ENCODE measurements around the gene CMTM6.
"Not testable (repeated sequence)": the region's sequence is repeated elsewhere in the genome, so short reads cannot be mapped to it uniquely, and the experiment has no call there.

Gene CMTM6

DNA sequence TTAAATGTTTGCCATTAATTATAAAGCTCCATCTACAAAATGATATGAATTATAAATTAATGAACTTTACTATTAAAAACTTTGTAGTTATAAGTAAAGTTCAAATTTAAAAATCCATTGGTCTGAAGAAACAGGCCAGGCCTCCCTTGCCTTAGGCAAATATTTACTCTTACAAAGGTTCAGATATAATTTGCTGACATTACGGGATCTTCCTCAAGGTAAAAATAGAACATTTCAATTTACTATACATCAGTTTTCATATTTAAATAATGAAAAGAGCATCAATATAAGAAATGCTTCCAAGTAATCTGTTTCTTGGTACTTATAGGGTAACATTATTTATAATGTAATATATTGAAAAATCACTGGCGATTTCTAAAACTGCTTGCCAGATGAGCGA, 3.7 kb downstream of the CMTM6 start:
- no peak for DNase-seq

DNA sequence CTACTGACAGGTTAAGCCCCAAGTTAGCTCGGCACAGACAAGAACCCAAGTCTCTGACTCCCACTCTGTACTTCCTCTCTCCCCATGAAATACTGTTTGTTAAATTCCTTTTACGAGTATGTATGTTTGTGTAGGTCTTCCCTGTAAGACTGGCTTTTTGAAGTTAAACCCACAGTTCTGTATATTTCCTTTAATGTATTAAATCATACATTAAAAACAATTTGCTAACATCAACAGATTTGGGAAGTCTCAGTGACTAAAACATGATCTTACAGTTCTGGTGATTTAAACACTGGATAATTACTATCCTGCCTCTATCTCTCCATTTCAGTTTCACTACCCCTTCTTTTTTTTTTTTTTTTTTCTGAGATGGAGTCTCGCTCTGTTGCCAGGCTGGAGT, 4.4 kb downstream of the CMTM6 start:
- DNase-seq, result no peak

DNA sequence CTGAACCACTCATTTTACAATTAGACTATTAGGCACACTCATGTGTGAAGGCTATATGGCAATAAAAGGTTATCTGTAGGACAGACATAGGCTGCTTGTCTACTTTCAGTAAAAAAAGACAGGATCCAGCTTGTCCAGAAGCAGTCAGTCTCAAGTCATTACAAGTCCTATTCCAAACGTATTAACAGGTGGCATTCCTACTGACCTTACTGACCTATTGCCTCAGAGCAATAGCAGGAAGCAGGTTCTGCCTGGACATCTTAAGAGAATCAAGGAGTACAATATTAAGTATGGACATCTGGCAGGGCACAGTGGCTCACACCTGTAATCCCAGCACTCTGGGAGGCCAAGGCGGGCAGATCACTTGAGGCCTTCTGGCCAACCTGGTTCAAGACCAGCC, 7.0 kb downstream of the CMTM6 start:
- DNase-seq, result no peak

DNA sequence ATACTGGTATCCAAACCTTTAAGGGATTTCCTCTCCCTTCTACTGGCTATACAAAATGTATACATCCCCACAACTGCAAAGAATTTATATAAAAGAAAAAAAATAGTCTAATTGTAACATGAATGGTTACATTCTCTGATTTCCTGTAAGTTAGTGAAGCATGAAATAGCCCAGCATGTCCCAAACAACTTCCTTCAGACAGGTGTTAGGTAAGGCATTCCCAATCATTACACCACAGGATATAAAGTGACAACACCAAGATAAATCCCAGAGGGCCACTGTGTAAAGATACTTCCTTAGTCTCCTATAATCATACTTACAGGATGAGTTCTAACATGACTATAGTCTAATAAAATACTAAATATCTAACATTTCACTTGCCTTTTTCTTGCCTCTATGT, 7.6 kb downstream of the CMTM6 start:
- DNase-seq, result no peak

DNA sequence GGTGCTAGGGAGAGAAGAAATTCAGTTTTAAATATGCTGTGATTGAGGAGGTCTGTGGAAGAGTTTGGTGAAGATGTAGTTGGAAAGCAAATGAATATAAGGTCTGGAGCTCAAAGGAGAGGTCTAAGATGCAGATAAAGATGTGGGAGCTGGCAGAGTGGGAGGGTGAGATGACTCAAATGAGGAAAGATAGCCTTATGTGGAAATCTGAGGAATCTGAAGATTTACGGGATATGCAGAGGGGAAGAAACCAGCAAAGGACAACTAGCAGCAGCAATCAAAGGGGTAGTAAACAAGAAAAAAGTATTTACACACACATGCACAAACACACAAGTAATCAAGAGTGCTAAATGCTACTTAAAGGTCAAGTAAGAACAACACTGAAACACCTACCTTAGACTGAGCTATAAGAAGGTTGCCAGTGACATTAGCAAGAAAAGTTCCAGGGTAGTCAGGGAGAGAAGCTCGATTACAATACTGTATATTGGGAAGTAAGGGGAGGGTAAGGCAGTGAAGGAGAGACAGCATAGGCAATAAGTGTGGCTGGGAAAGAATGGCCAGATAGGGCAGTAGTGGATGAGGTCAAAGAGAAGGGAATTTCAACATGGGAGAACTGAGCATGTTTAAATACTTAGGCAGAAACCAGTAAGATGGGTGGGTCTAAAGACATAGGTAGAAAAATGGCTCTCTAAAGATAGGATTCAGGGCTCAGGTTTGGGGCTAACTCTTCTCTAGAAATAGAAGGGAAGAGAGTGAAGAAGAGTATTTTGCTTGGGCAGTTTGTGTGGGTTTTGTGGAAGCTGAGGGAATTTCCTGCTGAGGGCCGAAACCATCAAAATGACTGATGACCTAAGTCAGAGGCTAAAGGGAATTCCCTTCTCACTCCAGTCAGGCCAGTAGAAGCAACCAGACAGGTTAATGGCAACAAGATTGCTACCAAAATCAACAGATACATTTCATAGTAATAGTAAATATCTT, 8.9 kb downstream of the CMTM6 start:
- DNase-seq, result no peak

DNA sequence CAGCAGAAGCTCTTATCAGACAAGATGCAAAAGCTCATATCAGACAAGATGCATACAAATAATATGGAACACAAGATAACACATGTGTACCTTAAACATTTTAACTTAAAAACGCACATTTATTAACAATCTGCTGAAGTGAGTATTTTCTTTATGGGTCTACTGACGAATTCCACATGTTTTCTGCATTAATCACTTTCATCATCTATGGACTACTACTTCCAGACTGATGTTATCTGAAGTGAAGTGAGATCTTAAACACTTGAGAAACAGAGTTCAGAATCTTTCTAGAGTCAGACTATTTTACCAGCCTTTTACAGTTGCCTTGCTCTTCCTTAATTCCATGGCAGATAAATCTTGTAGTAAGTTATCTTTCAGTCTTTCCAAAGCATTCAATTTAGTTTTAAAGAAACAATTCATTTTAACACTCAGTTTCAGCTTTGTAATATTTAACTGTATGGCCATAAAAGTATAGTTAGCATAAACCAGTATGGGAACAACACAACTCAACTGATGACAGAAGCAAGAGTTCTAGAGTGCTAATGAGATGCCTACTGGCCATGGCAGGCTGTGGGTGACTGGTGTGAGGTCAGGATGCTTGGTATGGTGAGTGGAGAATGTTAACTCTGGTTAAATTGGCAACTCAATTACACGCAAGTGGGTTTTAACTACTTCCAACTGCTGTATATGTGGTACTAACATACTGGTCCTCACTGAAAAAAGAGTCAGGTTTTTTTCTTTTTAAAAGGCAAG, 9.8 kb downstream of the CMTM6 start:
- no peak for DNase-seq

DNA sequence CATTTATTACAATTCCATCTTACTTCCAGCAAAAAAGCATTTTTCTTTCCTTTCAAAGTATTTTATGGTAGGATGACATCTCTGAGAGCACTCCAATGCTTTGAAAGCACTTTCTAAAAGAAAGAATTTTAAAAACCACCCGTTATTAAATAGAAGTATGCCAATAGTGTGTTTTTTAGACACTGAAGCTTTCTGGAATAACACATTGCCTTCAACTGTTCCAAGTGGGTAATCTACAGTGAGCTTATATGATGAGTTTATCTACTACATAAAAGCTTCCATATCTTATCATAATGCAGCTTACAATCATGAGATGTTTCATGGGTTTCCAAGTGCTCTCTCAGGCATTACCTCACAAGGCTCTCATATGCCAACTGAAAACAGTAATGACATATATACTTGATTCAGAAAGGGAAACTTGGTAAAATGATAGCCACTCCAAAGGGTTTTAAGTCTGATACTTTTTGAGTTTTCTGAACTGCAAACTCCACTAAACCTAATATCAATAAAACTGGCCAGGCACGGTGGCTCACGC, 14.1 kb downstream of the CMTM6 start:
- no peak for DNase-seq

DNA sequence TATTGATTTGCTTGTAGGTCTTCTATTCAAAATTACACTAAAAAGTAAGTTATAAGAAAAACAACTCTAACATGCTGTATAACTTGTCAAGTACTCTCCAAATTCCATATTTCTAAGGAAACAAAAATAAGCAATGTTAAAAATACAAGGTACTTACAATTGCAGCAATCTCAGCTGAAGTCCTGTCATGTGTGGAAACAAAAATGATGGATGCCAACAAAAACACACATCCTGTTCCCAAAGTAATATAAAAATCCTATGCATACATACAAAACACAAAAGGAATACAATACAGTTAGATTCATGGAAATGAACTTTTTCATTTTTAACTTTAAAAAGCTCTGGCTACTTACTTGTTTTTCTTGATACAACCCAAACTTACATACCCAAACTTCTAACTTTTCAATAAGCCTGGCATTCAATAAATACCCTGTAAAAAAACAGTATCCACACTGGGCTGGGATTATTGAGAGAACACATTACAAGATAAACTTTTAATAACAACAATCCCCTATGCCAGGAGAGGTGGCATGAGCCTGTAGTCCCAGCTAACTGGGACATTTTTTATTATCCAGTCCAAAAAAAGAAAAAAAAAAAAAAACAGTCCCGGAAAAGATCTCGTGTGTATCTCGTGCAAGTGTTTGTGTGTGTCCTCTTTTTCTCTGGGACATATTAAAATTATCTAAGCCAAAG, 14.7 kb downstream of the CMTM6 start:
- no peak for DNase-seq

DNA sequence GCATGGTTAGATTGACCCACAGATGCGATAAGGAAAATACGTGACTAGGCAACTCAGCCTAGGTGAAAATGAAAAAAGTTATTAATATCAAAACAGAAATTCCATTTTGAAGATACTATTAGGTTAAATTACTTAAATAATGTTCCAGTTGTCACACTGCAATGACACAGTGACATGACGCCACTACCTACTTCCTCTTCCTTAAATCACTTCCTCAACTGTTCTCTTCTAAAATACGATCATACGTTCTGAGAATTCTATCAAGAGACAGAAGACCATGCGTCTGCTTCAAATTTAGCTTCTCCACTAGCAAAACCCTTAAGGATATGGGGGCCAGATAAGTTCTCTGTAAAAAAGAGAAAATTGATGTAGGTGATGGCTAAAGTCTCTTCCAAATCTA, 18.2 kb downstream of the CMTM6 start:
- DNase-seq, result no peak

DNA sequence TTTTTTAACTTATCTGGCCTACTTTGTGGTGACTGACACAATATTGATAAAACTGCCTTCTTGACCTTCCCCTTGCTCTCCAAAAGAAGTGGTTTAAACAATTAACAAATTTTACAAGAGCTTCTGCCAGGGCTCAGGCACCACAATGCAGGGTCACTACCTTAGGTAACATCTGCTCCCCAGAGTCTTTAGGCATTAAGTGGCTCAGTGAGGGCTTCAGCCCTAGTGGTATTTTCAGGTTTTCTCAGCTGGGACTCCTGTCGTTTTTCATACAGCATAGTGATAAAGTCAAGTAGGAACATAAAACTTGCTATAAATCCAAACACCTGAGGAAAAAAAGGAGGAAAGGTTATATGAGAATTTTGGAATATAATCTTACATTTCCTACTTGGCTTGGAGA, 18.9 kb downstream of the CMTM6 start:
- no peak for DNase-seq

DNA sequence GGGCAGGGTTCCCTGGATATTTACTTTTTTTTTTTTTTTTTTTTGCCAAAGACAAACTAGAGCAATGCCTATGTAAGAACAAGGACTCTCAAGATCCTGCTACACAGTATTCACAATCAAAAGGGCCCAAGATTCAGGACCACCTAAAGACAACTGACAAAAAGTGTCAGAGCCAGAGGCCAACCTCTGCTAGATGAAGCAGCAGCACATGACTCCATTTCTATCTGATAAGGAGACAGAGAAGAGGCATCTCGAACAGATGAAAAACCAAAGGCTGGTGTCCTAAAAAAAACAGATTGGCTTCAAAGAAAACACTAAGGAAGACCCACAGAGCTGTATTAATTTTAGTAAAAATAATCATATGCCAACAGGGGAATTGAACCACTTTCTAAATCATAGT, 20.0 kb downstream of the CMTM6 start:
- DNase-seq, result no peak

DNA sequence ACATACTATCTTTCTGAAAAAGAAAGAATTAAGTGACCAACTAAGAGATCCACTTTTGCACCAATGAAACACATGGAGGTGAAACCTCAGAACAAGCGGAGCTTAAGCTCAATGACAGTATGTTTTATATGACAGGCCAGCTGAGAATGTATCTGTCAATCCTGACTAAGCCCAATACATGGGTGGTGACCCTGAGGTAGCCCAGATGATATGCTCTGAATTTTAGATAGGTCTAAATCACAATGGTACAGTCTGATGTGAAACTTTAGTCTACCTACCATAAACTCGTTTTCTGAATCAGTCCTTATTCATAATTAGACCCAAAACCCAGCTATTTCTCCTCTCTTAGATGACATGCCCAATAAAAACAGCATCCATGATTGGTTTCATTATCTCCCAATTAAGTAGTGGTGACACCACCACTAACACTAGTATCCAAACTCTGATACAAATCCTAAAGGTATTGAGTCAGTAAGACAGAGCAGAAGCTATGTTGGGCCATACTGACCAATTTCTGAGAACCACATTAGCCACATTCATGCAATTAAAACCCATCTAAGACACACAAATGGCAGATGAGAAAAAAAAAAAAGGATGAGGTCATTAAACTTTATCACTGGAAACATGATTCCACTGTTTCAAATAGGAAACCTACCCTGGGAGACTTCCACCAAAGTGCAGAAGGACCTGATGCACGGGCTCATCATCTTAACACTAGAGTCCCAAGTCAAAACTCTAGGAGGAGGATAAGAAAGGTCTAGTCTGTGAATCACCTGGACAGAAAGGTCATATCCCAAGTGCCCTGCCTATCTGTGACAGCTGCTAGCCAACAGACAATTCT, 20.6 kb downstream of the CMTM6 start:
- no peak for DNase-seq

DNA sequence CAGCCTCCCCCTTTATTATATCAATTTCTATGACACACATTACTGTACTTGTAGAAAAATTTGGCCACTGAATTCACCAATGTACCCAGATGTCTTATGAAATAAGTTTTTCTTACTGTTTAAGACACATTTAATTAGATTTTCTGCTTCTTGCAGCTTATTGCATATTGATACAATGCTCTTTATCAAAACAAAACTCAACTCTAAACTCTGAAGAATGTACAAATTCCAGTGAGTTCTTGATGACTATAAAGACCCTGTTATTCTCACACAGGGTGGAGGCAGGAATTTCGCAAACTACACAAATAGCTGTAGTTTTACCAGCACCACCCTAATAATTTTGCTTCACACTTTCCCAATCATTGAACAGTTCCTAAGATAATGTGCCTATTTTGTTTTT, 22.0 kb downstream of the CMTM6 start:
- DNase-seq, result no peak

DNA sequence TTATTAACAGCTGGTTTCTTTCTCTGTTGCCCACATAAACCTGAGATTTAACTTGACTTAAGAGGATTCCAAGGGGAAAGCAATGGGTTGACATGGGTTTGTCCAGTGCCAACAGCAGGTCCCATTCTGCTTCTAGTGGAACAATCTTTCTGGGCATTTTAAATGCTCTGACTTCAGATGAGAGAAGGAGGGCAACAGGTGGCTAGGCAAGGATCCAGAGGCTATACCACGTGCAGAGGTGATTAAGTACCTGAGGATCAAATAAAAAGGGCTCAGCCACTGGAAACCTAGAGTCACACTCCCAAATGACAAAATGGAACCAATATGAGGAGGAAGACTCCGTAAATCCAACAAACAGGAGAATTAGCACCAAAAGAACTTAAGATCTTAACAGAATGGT, 28.5 kb downstream of the CMTM6 start:
- no peak for DNase-seq

DNA sequence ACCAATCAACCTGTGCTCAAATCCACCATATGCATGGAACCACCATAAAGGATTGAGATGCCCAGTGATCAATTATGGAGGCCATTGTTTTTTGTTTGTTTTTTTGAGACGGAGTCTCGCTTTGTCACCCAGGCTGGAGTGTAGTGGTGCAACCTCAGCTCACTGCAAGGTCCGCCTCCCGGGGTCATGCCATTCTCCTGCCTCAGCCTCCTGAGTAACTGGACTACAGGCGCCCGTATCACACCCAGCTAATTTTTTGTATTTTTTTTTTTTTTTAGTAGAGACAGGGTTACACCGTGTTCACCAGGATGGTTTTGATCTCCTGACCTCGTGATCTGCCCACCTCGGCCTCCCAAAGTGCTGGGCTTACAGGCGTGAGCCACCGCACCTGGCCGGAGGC, 30.5 kb downstream of the CMTM6 start:
- not testable (repeated sequence) for DNase-seq

DNA sequence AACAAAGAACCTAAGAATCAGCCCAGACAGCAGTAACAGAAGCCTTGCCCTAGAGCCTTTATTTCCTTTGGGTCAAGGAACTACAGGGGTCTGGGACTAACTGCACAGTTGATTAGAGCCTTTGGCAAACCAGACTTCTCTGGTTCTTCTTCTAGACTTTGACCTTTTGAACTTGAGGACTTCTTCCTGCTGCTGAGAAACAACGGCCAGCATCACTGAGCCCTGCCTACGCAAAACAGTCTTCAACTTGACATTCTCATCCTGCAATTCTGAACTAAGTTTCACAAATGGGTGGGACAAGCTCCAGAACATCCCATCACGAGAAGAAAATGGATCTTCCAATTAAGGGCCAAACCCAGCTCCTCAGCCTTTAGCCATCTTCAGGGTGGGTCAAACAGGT, 31.4 kb downstream of the CMTM6 start:
- no peak for DNase-seq

DNA sequence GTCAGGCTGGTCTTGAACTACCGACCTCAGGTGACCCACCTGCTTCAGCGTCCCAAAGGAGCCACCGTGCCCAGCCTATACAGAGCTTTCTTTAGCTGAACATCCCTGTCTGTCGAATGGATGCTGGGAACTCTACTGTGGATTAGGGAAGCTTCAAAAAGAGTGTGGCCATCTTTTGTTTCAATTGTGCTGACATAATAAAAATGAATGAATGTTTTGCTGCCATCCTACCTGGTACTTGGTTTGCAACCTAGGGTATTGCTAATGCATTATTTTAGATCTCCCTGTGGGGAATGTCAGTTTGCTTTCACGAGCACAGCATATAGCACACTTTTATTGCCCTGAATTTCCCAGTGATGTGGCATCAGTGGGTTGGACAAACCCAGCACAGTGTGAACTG, 32.3 kb downstream of the CMTM6 start:
- no peak for DNase-seq

DNA sequence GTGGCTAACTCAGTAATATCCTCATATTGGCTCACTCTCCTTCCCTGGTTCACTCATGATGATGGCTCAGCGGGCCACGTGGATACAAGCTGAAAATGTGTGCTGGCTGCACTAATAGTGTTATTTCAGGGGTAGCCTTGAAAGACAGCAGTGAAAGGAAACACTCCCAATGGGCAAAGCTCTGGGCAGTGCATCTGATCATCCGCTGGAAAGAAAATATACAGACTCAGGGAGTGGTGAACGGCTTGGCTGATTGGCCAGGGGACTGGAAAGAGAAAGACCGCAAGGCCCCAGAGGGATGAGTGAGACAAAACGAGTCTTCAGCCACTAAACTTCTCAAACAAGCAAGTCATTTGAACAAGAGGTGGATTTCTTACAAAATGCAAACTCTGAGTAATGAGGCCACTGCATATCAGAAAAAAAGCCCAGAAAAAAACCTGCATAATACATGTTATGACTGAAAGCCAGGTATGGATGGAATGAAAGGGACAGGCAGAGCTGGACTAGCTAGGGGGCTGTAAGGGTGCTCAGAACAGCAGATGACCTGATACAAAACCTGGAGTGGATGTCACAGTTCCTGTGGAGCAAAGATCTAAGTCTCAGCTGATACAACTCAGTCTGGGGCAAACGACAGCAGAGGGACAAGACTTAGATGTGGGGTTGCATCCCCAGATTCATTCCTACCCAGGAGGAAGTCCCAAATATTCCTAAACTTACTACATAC, 33.3 kb downstream of the CMTM6 start:
- DNase-seq, result no peak

DNA sequence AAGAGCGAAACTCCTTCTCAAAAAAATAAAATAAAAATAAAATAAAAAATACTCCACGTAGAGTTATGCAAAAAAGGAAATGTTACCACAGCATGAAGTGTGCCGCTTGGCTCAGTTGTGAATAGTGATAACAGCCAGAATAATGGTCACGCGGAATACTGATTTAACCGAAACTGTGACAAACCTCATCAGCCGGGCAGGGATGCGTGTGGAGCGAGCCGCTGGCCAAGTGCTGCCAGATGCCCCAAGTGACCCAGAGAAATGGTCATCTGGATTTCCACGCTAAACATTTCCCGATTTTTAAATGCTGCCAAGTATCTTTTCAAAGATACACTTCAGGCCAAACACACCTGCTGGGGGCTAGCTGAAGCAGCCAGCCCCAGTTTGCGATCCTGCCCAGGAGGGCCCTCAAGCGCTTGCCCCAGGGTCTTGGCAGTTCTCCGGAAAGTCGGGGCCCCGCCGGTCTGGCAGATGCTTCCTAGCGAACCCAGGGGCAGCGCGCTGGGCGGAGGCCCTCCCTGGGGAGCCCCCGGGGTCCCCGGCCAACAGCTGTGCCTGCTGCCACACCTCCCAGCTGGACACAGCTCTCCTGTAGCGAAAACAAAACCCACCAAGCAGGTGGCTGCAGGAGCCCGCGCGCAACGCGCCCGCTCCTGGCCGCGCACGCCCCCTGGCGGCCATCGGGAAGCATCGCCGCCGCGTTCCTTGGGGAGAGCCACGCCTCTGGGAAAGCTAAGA, 35.1 kb downstream of the CMTM6 start:
- DNase-seq, result peak; percentile 68 to 77

DNA sequence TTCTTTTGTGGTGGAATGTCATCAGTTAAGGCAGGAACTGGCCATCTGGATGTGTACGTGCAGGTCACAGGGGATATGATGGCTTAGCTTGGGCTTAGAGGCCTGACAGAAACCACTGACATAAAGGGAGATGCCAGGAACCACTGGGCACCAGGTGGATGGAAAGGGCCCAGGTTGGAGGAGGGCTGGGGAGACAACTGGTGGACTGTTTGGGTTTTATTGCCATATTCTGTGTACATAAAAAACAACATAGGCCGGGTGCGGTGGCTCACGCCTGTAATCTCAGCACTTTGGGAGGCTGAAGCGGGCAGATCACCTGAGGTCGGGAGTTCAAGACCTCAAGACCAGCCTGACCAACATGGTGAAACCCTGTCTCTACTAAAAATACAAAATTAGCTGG, 35.8 kb downstream of the CMTM6 start:
- DNase-seq, result not testable (repeated sequence)

DNA sequence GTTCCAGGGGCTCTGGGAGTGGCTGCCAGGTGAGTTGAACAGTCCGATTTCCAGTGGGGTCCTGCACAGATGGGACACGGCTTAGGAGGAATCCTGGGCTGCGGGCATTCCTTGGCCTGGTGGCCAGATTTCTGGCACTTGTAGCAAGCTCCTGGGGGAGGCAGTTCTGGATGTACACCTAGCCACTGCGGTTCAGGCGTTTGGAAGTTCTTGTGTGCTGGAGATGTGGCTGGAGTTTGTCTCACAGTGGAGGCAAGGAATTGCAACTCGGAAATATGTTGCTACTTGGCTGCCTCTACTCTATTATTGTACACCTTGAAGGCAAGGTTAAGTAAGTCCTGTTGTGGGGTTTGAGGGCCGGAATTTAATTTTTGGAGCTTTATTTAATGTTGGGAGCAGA, 37.9 kb downstream of the CMTM6 start:
- not testable (repeated sequence) for DNase-seq
